HPDE6-E6E7 (cell line): ENCODE data around the gene RTP3.

ENCODE experiments used
- DNase-seq: peaks from one replicate; pipeline ENCODE4 v3.0.0; 2011; ENCODE audit warnings: missing footprints; ENCODE audit errors: extremely low spot score

RTP3 gene

GRCh38 chr3:46469680-46470357 is 28.0 kb upstream of the RTP3 start:
- DNase-seq: no peak

- no peak for DNase-seq
Observed at GRCh38 chr3:46470831-46471230, 26.9 kb upstream of the RTP3 start.

- no peak for DNase-seq
Observed at GRCh38 chr3:46471371-46471914, 26.3 kb upstream of the RTP3 start.

GRCh38 chr3:46472736-46473135 is 25.0 kb upstream of the RTP3 start:
- no peak for DNase-seq

GRCh38 chr3:46477145-46477544 is 20.6 kb upstream of the RTP3 start:
- no peak for DNase-seq

- DNase-seq: no peak
Observed at GRCh38 chr3:46477756-46478155, 20.0 kb upstream of the RTP3 start.

GRCh38 chr3:46478341-46478740 is 19.4 kb upstream of the RTP3 start:
- DNase-seq: no peak

GRCh38 chr3:46479021-46479420 is 18.8 kb upstream of the RTP3 start:
- no peak for DNase-seq

- DNase-seq: no peak
Observed at GRCh38 chr3:46479696-46480095, 18.1 kb upstream of the RTP3 start.

- DNase-seq: no peak
Observed at GRCh38 chr3:46480491-46481195, 17.1 kb upstream of the RTP3 start.

GRCh38 chr3:46481636-46482035 is 16.1 kb upstream of the RTP3 start:
- no peak for DNase-seq

GRCh38 chr3:46482632-46483350 is 15.0 kb upstream of the RTP3 start:
- DNase-seq: no peak

- DNase-seq: no peak
Observed at GRCh38 chr3:46483825-46484224, 14.0 kb upstream of the RTP3 start.

GRCh38 chr3:46484388-46484787 is 13.4 kb upstream of the RTP3 start:
- no peak for DNase-seq

- no peak for DNase-seq
Observed at GRCh38 chr3:46484911-46485778, 12.6 kb upstream of the RTP3 start.

- no peak for DNase-seq
Observed at GRCh38 chr3:46485779-46486175, 12.0 kb upstream of the RTP3 start.

- peak; percentile 66 for DNase-seq
Observed at GRCh38 chr3:46488735-46489361, 8.9 kb upstream of the RTP3 start.

GRCh38 chr3:46489381-46489780 is 8.4 kb upstream of the RTP3 start:
- DNase-seq: no peak

GRCh38 chr3:46489875-46490274 is 7.9 kb upstream of the RTP3 start:
- DNase-seq: no peak

- no peak for DNase-seq
Observed at GRCh38 chr3:46490338-46491084, 7.3 kb upstream of the RTP3 start.
